ENCODE results near the gene GOLGA8F.
"Not testable (repeated sequence)": the region's sequence is repeated elsewhere in the genome, so short reads cannot be mapped to it uniquely, and the experiment has no call there.

Gene GOLGA8F, protein sequence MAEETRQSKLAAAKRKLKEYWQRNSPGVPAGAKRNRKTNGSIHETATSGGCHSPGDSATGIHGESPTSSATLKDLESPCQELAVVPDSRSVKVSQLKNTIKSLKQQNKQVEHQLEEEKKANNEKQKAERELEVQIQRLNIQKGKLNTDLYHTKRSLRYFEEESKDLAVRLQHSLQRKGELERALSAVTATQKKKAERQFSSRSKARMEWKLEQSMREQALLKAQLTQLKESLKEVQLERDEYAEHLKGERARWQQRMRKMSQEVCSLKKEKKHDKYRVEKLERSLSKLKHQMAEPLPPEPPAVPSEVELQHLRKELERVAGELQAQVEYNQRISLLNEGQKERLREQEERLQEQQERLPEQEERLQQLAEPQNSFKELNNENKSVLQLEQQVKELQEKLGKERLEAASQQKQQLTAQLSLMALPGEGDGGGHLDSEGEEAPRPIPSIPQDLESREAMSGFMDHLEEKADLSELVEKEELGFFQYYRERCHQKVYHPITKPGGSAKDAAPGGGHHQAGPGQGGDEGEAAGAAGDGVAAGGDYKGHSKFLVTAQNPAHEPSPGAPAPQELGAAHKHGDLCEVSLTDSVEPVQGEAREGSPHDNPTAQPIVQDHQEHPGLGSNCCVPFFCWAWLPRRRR

DNA sequence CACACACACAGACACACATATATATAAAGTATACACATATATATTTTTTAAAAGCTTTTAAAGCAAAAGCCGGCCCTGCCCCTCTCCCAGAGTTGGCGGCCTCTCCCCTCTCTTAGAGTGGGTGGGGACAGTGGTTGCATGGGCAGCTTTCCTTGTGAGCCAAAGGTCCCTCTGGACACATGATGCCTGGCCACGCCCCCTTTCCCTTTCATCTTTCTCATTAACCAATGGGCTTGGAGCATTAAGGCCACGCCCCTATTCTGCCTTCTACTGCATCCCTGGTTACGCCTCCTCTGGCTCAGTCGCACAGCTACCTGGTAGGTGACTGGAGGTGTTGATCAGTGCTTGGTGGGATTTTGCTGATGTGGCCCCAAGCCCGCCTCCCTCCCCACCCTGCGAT lies at the start of gene GOLGA8F:
Gene GOLGA8F, plus strand, starts transcription at position 301 of the 400 bp plus-strand sequence. Its CDS starts 98 bp downstream, at position 399.
- not testable (repeated sequence) for DNase-seq (ENCODE audit: low spot score)

DNA sequence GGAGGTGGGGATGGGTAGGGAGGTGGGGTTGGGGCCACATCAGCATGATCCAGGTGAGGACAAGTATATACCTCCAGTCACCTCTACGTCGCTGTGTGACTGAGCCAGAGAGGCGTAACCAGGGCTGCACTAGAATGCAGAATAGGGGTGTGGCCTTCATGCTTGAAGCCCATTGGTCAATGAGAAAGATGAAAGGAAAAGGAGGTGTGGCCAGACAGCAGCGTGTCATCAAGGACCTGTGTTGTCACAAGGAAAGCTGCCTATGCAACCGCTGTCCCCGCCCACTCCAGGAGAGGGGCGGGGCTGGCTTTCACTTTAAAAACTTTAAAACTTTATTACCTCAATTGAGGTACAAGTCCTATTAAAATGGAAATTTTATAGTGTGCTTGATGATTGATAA lies 20.5 kb upstream of the GOLGA8F start, which contains the start of gene GOLGA6L24:
Gene GOLGA6L24, minus strand, starts transcription at position 101 of the 400 bp plus-strand sequence. Its CDS starts 61 bp downstream, at position 40.
- DNase-seq (ENCODE audit: low spot score) = not testable (repeated sequence)

DNA sequence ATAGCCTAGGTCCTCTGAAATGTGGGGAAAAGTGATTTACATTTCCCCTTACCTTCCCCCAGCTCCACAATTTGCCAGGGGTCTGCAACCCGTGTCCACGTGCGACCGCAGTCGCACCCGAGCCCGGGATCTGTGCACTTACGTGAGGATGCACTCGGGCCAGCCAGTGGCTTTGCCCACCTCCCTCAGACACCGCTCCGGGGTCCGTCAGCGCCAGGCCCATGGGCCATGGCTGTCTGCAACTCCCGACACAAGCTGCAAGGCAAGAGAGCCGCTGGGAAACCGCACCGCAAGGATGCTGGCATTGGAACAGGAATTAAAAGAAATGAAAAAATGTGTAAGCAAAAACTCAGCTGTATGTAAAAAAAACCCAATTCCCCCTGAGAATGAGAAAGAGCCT lies 13.0 kb upstream of the GOLGA8F start:
- not testable (repeated sequence) for DNase-seq (ENCODE audit: low spot score)

DNA sequence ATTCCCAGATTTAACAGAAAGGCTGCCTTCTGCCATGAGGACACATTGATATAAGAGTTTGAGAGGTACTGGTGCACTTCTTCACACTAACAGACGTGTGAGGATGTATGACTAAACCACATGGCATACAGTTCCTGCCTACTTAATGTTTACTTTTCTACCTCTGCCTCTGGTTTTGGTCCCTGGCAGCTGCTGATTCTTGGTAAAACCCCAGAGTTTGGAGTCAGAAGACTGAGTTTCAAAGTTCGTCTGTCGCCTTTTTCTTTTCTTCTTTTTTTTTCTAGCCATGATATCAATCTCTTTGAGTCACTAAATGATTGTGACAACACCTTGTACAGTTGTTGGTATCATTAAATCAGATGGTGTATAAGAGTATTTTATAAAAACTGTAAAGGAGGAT lies 1.6 kb downstream of the GOLGA8F start:
- DNase-seq (ENCODE audit: low spot score) = not testable (repeated sequence)

DNA sequence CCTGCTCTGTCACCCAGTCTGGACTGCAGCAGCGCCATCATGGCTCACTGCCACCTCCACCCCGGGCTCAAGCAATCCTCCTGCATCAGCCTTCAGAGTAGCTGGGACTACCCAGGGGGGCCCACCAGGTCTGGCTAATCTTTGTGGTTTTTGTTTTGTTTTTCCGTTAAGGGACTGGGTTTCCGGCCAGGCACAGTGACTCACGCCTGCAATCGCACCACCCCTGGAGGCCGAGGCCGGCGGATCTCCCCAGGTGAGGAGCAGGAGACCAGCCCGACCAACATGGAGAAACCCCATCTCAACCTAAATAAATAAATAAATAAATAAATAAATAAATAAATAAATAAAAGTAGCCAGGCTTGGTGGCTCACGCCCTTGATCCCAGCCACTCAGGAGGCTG lies 17.6 kb downstream of the GOLGA8F start:
- DNase-seq (ENCODE audit: low spot score) = not testable (repeated sequence)

DNA sequence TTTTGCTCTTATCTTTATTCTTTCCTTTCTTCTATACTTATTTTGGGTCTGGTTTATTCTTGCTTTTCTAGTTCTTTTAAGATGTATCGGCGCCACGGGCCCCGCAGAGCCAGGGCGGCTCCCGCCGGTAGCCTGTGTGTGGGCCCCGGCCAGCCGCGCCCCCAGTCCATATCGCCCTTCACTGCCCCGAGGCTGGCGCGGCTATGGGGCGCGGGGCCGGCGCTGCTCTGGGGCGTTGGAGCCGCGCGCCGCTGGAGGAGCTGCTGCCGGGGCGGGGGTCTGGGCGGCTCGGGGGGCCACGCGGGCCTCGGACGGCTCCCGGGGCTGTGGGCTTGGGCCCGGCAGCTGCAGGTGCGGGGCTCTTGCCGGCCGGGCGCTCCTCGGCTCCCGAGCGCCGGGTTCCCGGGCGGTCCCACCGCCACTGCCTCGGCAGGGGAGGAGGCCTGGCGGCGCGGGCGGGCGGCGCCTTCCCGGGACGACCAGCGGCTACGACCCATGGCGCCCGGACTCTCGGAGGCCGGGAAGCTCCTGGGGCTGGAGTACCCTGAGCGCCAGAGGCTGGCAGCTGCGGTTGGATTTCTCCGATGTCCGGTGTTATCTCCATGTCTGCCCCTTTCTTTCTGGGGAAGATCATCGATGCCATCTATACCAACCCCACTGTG lies 24.4 kb downstream of the GOLGA8F start:
- not testable (repeated sequence) for DNase-seq (ENCODE audit: low spot score)

DNA sequence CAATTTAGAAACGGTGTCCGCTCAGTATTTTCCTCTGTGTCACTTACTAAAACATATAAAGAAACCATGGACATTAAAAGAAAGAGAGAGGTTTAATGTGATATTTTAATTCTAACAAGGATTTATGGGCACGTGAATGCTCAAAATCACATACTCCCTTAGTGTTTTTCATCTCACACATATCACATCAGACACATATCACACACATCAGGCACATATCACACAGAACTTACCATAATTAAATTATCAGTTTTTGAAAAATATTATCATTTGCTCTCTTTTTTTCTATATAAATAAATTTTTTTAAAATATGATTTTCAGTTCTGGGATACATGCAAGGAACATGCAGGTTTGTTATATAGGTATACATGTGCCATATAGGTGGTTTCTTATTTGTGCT lies 42.0 kb downstream of the GOLGA8F start:
- DNase-seq (ENCODE audit: low spot score) = not testable (repeated sequence)

DNA sequence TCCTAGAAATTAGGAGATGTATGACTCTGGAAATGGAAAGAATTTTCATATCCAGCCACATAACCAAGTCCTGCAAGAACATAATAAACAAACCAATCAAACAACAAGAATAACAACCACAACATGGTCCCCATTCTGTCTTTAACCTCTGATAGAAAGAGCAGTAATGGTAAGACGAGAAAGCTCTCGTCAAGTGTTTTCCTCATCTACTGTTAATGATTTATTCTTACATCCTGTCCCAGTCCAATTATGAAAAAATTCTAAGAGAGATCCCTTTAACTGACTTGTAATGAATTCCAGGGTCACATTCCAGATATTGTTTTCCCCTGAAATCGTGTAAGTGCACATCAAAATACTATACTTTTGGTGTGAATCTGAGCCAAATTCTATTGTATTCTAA lies 57.1 kb downstream of the GOLGA8F start:
- not testable (repeated sequence) for DNase-seq (ENCODE audit: low spot score)
